Left ventricle myocardium inferior (tissue), 1 donor: ENCODE measurements around the gene FIBCD1. TPM values are rescaled to one million over a fixed set of nuclear protein-coding genes. Genes with fewer than 3 reads are reported as not detected.
A peak's percentile ranks its signal among the peaks of the same experiment; 100 is the strongest.

Source experiments
- DNase-seq: peaks from one replicate; pipeline ENCODE4 v3.0.0-alpha.2; 2020
- H3K27ac ChIP-seq: fragments of 200-600 bp; replicated peaks from 2 replicates; pipeline ENCODE4 v1.8.0; 2021
- H3K27me3 ChIP-seq: fragments of 200-600 bp; 2 replicates; pipeline ENCODE4 v1.8.0; 2021; ENCODE audit warnings: low read depth
- H3K36me3 ChIP-seq: fragments of 200-600 bp; 2 replicates; pipeline ENCODE4 v1.8.0; 2021
- H3K4me1 ChIP-seq: fragments of 200-600 bp; 2 replicates; pipeline ENCODE4 v1.8.0; 2021
- H3K4me3 ChIP-seq: fragments of 200-600 bp; 2 replicates; pipeline ENCODE4 v1.8.0; 2021; ENCODE audit warnings: mild to moderate bottlenecking, moderate library complexity
- H3K9me3 ChIP-seq: fragments of 200-600 bp; replicated peaks from 2 replicates; pipeline ENCODE4 v1.8.0; 2021
- intact Hi-C: fragments of 100-400 bp; cut with micrococcal nuclease; formaldehyde crosslinking; loops from one replicate; pipeline ENCODE4 v1.11.0; 2022
- total RNA-seq: library from RNA; stranded (reverse); fragmentation: NEBNext Ultra II Directional; extraction: Animal tissue kit (Norgen Biotek cat#: 25700); gene quantifications from one replicate; pipeline ENCODE4 v1.2.1, GENCODE V29; 2021
- TF ChIP-seq, protein P1 (sequence below): fragments of 200-600 bp; IDR thresholded peaks from 2 replicates; pipeline ENCODE4 v1.8.0; 2021; ENCODE audit warnings: antibody characterized with exemption, mild to moderate bottlenecking, borderline replicate concordance
- donor health status: DM: no; HTN: yes; CAD: no; lungs with severe emphysema.

The FIBCD1 gene
- total RNA-seq, 1 donor from 2014 or later: 0.58 TPM

DNA sequence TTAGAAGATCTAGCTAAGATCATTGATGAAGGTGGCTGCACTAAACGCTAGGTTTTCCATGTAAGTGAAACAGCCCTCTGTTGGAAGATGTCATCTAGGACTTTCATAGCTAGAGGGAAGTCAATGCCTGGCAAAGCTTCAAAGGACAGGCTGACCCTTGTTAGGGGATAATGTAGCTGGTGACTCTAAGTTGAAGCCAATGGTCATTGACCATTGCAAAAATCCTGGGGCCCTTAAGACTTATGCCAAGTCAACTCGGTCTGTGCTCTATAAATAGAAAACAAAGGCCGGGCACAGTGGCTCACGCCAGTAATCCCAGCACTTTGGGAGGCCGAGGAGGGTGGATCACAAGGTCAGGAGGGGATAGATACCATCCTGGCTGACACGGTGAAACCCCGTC, 26.6 kb upstream of the FIBCD1 start:
- no peaks in the 10 kb centered on the region for H3K36me3 ChIP-seq
- H3K9me3 ChIP-seq: peaks cover 10% of the 10 kb centered on the region
- H3K27ac ChIP-seq: peak overlapping the region; percentile 44
- no peak overlapping the region for H3K4me3 ChIP-seq
- TF ChIP-seq, protein P1, sequence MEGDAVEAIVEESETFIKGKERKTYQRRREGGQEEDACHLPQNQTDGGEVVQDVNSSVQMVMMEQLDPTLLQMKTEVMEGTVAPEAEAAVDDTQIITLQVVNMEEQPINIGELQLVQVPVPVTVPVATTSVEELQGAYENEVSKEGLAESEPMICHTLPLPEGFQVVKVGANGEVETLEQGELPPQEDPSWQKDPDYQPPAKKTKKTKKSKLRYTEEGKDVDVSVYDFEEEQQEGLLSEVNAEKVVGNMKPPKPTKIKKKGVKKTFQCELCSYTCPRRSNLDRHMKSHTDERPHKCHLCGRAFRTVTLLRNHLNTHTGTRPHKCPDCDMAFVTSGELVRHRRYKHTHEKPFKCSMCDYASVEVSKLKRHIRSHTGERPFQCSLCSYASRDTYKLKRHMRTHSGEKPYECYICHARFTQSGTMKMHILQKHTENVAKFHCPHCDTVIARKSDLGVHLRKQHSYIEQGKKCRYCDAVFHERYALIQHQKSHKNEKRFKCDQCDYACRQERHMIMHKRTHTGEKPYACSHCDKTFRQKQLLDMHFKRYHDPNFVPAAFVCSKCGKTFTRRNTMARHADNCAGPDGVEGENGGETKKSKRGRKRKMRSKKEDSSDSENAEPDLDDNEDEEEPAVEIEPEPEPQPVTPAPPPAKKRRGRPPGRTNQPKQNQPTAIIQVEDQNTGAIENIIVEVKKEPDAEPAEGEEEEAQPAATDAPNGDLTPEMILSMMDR: no peak
- peaks cover 7% of the 10 kb centered on the region for H3K4me1 ChIP-seq
- no peaks in the 10 kb centered on the region for H3K27me3 ChIP-seq
- DNase-seq: no peak
- intact Hi-C loops: no loop called here

DNA sequence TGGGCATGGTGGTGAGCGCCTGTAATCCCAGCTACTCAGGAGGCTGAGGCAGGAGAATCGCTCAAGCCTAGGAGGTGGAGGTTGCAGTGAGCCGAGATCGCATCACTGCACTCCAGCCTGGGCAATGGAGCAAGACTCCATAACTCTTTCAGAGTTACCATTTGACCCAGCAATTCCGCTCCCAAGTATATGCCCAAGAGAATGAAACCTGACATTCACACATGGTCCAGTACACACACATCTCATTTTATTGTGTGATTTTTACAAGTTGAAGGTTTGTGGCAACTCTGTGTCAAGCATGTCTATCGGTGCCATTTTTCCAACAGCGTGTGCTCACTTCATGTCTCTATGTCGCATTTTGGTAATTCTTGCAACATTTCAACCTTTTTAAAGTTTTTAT, 24.9 kb upstream of the FIBCD1 start:
- H3K9me3 ChIP-seq: peaks cover 10% of the 10 kb centered on the region

DNA sequence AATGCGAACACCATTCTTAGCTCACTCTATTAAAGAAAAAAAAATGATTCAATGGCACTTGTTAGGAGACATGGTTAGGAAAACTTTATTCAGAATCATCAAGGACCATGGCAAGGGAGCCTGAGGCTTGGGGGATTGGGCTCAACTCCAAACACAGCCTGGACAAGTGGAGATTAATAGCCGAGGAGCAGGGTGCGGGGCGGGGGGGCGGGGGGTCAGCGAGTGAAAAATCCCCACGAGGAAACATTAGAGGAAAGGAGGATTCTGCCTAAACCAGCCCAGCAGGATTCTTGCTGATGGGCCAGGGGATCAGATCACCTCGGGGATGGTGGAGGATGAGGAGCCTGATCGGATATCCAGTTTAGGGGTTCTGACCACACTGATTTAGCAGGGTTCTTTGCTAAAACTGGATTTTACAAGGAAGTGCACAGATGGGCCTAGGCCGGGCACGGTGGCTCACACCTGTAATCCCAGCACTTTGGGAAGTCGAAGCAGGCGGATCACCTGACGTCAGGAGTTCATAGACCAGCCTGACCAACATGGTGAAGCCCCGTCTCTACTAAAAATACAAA, 24.4 kb upstream of the FIBCD1 start:
- H3K9me3 ChIP-seq: peaks cover 10% of the 10 kb centered on the region
- TF ChIP-seq, protein P1: no peak
- intact Hi-C loops: no loop called here
- H3K27me3 ChIP-seq: no peaks in the 10 kb centered on the region
- H3K27ac ChIP-seq: no peak overlapping the region
- no peak for DNase-seq
- H3K4me1 ChIP-seq: peaks cover 7% of the 10 kb centered on the region
- H3K36me3 ChIP-seq: no peaks in the 10 kb centered on the region
- H3K4me3 ChIP-seq: no peak overlapping the region

More for the DNA sequence above, 24.9 kb upstream of the FIBCD1 start:
- Histone ChIP-seq H3K27me3 (no peaks in the 10 kb centered on the region), H3K36me3 (no peaks in the 10 kb centered on the region), H3K4me1 (peaks cover 7% of the 10 kb centered on the region), H3K27ac (no peak overlapping the region), H3K4me3 (no peak overlapping the region)
- TF ChIP-seq, protein P1: no peak
- intact Hi-C loops: no loop called here
- DNase-seq: no peak

DNA sequence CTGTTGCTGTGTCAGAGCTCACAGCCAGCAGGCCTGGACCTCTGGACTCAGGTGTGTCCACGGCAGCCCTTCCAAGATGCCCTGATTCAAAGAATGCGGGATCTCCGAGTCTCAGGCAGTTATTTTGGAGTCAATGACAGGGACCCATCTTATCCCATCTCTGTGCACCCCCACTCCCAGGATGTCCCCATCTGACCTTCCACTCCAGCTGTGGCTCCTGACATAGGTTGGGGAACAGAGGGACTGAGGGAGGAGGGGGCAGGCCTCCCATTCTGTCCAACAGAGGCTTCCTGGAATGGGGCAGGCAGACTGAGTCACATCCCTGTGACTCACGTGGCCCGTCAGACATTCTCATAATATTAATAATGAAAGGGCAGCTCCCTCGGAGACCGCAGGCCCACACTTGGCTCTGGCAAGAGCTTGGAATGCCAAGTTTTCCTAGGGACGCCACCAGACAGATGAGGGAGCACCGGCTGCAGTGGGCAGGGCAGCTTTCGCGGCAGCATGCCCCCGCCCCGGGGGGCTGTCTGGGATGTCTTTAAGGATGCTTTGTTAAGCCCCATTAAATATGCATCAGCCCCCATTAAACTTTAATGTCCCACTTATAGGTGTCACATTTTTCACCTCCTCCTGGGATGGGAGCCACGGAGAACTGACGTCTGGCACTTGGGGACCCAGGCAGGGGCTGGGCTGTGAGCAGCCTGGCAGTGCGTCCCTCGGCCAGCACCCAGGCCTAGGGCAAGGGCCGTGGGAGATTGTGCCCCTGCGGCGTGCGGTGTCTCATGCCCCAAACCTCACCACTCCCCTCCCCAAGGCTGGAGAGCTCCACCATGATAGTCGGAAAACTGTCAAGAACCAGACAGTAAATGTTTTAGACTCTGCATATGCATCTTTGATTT, 23.6 kb upstream of the FIBCD1 start:
- no peak for DNase-seq
- intact Hi-C loops: no loop called here
- H3K36me3 ChIP-seq: no peaks in the 10 kb centered on the region
- H3K4me3 ChIP-seq: no peak overlapping the region
- H3K9me3 ChIP-seq: peaks cover 10% of the 10 kb centered on the region
- peaks cover 7% of the 10 kb centered on the region for H3K4me1 ChIP-seq
- no peak overlapping the region for H3K27ac ChIP-seq
- no peaks in the 10 kb centered on the region for H3K27me3 ChIP-seq
- TF ChIP-seq, protein P1: no peak

DNA sequence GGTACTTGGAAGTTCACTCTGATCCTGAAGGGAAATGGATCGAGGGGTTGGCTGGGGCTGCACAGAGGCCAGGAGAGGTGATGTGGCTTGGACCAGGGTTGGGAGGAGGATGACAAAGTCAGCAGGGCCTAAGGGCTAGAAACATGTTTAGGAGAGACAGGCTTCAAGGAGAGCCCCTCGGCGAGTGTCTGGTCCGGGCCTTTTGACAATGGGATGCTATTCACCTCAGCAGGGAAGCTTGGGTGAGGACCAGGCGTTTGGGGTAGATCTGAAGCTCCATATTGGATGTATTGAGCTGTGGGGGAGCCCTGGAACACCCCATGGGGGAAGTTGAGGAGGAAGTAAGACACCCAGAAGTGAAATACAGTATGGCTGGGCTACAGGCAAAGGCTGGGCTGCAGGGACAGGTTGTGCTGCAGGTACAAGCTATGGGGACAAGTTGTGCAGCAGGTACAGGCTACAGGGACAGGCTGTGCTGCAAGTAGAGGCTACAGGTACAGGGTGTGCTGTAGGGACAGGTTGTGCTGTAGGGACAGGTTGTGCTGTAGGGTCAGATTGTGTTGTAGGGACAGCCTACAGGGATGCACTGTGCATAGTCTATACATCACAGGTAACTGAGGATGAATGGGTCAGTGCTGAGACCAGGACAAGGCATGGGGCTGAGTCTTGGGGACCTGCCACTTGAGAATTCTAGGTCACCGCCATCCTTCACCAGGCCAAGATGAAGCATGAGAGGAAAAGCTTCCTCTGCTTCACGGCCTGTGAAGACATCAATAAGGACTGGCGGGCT, 22.7 kb upstream of the FIBCD1 start:
- intact Hi-C loops: no loop called here
- TF ChIP-seq, protein P1: no peak
- Histone ChIP-seq H3K4me1 (peaks cover 7% of the 10 kb centered on the region), H3K36me3 (no peaks in the 10 kb centered on the region), H3K4me3 (no peak overlapping the region), H3K27me3 (peaks cover 8% of the 10 kb centered on the region), H3K9me3 (peaks cover 10% of the 10 kb centered on the region), H3K27ac (no peak overlapping the region)
- no peak for DNase-seq
